NB4 (cell line): Measurements from ENCODE around the gene TMEM204.

Experiments
- MYC ChIP-seq: IDR thresholded peaks from 2 replicates; pipeline ENCODE4 v1.6.1; 2011; ENCODE audit warnings: low read depth, low read length
- POLR2A ChIP-seq: IDR thresholded peaks from 2 replicates; pipeline ENCODE4 v1.6.1; 2011; ENCODE audit warnings: mild to moderate bottlenecking; ENCODE audit not compliant: insufficient read length; ENCODE audit errors: extremely low read depth
- TF ChIP-seq, protein P1 (sequence below): IDR thresholded peaks from one replicate; pipeline ENCODE4 v1.5.1; 2012; ENCODE audit warnings: low read depth, low read length
- TF ChIP-seq, protein P2 (sequence below): IDR thresholded peaks from 2 replicates; pipeline ENCODE4 v1.6.1; 2011; ENCODE audit warnings: low read depth, low read length

DNA sequence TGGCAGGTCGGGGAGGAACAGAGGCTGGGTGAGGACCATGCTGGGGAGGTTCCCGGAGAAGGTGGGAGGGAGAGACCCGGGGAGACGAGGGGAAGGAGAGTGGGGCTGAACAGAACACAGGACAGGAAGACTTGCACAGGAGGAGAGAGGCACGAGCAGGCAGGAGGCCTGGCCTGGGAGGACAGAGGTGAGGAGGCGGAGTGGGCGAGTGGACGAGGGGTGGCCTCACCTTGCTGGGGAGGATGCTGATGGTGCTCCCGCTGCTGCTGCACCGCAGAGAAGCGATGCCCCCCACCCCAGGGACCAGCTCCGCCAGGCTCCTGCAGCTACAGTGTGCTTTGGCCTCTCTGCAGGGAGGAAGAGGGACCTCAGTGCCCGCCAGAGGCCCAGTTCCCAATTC, 34.5 kb downstream of the TMEM204 start:
- TF ChIP-seq, protein P1, sequence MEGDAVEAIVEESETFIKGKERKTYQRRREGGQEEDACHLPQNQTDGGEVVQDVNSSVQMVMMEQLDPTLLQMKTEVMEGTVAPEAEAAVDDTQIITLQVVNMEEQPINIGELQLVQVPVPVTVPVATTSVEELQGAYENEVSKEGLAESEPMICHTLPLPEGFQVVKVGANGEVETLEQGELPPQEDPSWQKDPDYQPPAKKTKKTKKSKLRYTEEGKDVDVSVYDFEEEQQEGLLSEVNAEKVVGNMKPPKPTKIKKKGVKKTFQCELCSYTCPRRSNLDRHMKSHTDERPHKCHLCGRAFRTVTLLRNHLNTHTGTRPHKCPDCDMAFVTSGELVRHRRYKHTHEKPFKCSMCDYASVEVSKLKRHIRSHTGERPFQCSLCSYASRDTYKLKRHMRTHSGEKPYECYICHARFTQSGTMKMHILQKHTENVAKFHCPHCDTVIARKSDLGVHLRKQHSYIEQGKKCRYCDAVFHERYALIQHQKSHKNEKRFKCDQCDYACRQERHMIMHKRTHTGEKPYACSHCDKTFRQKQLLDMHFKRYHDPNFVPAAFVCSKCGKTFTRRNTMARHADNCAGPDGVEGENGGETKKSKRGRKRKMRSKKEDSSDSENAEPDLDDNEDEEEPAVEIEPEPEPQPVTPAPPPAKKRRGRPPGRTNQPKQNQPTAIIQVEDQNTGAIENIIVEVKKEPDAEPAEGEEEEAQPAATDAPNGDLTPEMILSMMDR = no peak
- no peak for TF ChIP-seq POLR2A
- TF ChIP-seq, protein P2, sequence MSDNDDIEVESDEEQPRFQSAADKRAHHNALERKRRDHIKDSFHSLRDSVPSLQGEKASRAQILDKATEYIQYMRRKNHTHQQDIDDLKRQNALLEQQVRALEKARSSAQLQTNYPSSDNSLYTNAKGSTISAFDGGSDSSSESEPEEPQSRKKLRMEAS = no peak
- no peak for TF ChIP-seq MYC
